Esophagus squamous epithelium (tissue), 4 donors: ENCODE data around the gene KRTAP10-7. TPM values are rescaled to one million over a fixed set of nuclear protein-coding genes. Genes with fewer than 3 reads are reported as not detected.

Experiments
- total RNA-seq, 4 donors: library from RNA; depleted of rRNA; stranded (reverse); fragments of >200 nt; gene quantifications; one replicate each; pipeline ENCODE4 v1.1.0, GENCODE V29; 2016

The KRTAP10-7 gene
- total RNA-seq, 4 donors from 2014 or later = not detected

Other genes with a start within 250 kb of the KRTAP10-7 start
- 1 to 10 TPM in 3 of 4 donors, under 1 TPM in 1; 0.40 to 6.9 (median 2.5) TPM for gene TRPM2, start 247.0 kb upstream of the KRTAP10-7 start, total RNA-seq
- 1 to 10 TPM in 2 of 4 donors, under 1 TPM in 2; 0.57 to 2.9 (median 1.1) TPM for gene LRRC3, start 145.1 kb upstream of the KRTAP10-7 start, total RNA-seq
- gene KRTAP10-1, start 60.4 kb upstream of the KRTAP10-7 start, total RNA-seq = not detected
- gene KRTAP10-2, start 49.1 kb upstream of the KRTAP10-7 start, total RNA-seq = not detected
- not detected for gene KRTAP10-3, start 41.8 kb upstream of the KRTAP10-7 start, total RNA-seq
- gene KRTAP10-4, start 26.9 kb upstream of the KRTAP10-7 start, total RNA-seq = not detected
- not detected for gene KRTAP10-5, start 20.0 kb upstream of the KRTAP10-7 start, total RNA-seq
- not detected for gene KRTAP10-6, start 8.1 kb upstream of the KRTAP10-7 start, total RNA-seq
- gene KRTAP10-8, start 11.5 kb downstream of the KRTAP10-7 start, total RNA-seq = not detected
- gene KRTAP10-9, start 26.5 kb downstream of the KRTAP10-7 start, total RNA-seq = not detected
- gene KRTAP10-10, start 36.8 kb downstream of the KRTAP10-7 start, total RNA-seq = not detected
- gene KRTAP10-11, start 45.8 kb downstream of the KRTAP10-7 start, total RNA-seq = not detected
- not detected for gene KRTAP12-4, start 54.1 kb downstream of the KRTAP10-7 start, total RNA-seq
- gene KRTAP12-3, start 57.3 kb downstream of the KRTAP10-7 start, total RNA-seq = not detected
- gene KRTAP12-2, start 66.3 kb downstream of the KRTAP10-7 start, total RNA-seq = not detected
- gene KRTAP12-1, start 81.6 kb downstream of the KRTAP10-7 start, total RNA-seq = not detected
- not detected for gene KRTAP10-12, start 96.6 kb downstream of the KRTAP10-7 start, total RNA-seq
- not detected for gene TSPEAR, start 111.0 kb downstream of the KRTAP10-7 start, total RNA-seq
- gene UBE2G2, start 201.2 kb downstream of the KRTAP10-7 start, total RNA-seq = 10 to 100 TPM; 27.9 to 70.0 (median 51.1) TPM
- gene SUMO3, start 217.5 kb downstream of the KRTAP10-7 start, total RNA-seq = 10 to 100 TPM; 22.9 to 55.0 (median 46.5) TPM